Measurements from ENCODE around the gene RUSC2.
A peak's percentile ranks its signal among the peaks of the same experiment; 100 is the strongest.
"Not testable (repeated sequence)": the region's sequence is repeated elsewhere in the genome, so short reads cannot be mapped to it uniquely, and the experiment has no call there.

The RUSC2 gene

GRCh38 chr9:35489313-35490154 lies at the start of gene RUSC2:
RUSC2 (plus strand) TSS chr9:35490111; CDS start chr9:35546522, 56,411 bp downstream.
- peak; percentile 85 for DNase-seq

GRCh38 chr9:35446012-35446411 lies 43.9 kb upstream of the RUSC2 start:
- no peak for DNase-seq

DNA sequence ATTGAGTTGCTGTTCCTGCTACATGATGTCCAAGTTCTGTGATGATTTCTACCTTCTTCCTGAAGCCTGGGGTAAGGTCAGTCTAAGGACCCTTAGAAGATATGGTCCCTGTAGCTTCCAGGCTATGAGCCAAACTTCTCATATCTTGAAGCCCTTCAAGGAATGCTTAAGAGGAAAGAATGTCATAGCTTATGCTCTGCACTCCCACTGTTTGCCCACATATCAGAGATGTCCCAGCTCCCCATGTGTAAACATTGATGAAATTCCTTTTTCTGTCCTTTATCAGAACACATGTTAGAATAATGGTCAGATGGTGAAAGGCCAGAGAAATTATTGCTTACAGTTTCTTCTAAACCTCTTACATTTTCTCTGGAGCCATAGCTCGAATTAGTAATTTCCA lies 41.4 kb upstream of the RUSC2 start:
- DNase-seq: no peak

- no peak for DNase-seq
Measured at GRCh38 chr9:35452481-35452880, 37.4 kb upstream of the RUSC2 start.

GRCh38 chr9:35453786-35454185 lies 36.1 kb upstream of the RUSC2 start:
- DNase-seq: no peak

DNA sequence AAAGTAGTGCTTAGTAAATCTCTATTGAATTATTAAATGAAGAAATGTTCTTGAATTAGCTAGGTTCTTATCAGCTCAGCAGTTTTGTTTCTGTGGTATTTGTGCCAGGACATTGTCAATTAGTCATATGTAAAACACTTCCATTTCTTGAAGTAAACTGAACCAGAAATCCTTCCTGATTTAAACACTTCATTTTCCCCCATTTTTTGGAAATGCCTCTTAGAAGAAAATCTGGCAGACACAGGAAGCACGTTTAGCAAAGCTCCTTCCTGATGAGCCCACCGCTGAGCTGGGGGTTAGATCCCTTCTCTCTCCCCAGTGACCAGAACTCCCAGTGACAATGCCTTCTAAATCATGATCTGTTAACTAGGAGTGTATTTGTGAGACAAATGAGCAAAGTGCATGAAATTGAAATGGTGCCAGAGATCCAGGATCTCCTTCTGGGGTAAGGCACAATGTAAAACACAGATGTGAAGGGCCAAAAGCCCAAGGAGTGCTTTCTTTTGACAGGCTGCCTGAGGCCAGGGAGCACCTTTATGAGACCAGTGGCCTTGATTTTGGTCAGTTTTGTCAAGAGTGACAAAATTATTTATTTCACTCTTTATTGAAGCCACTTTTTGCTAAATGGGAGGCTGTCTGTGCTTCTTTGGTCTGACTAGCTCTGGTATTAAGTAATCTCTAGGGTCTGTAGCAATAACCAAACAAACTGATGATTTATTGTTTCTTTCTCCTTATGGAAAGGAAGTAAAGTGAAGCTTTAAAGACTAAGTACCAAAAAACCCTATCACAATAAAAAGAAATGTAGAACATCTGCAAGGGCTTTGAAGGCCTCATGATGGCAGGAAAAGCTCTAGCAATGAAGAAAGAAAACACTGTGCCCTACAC lies 25.5 kb upstream of the RUSC2 start:
- no peak for DNase-seq

- DNase-seq: no peak
Measured at GRCh38 chr9:35470340-35470739, 19.6 kb upstream of the RUSC2 start.

DNA sequence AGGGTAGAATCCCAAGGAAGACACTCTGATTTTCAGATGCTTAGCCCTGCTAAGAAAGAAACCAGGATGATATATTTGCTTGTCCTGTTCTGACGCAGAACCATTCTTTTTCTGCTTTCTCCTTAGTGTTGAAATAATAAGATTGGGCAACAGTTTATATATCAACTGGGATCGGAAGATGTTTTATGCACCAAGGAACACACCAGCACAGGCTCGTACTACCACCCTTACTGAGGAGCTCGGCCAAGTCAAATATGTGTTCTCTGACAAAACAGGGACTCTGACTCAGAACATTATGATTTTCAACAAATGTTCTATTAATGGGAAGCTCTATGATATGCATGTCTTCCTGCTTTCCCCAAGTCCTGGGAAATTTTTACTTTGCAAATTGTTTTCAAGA lies 19.0 kb upstream of the RUSC2 start:
- no peak for DNase-seq

DNA sequence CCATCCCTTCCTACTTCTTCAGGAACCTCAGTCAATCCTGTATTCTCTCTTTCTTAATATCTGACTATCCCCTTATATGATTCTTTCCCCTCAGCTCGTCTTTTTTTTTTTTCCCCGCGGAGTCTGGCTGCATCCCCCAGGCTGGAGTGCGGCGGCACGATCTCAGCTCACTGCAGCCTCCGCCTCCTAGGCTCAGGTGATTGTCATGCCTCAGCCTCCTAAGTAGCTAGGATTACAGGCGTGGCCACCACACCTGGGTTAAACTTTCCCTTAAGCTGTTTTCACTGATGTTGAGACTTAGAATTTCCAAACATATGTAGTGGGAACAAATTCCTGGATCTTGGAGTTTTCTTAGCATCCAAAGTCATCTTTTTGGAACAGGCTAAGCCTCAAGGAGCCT lies 13.3 kb upstream of the RUSC2 start:
- DNase-seq: no peak

DNA sequence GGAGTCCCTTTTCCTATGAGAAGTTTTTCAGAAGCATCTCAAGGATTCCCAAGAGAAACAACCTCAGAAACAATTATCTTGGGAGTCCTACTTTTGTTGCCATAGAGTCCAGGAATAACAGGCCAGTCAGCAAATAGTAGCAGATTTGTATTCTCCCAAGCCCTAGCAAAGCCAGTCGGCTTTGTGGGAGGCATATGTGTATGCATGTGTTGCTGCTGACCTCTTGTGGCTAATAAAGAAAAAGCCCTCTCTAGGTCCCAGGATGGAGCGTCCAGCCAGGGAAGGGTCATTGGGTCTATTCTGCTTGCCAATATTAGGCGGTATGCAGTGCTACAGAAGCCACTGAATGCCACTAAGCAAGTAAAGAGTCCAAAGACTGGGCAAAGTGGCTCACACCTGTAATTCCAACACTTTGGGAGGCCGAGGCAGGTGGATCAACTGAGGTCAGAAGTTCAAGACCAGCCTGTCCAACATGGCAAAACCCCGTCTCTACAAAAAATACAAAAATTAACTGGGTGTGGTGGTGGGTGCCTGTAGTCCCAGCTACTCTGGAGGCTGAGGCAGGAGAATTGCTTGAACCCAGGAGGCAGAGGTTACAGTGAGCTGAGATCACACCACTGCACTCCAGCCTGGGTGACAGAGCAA lies 12.6 kb upstream of the RUSC2 start:
- DNase-seq: peak; percentile 67

GRCh38 chr9:35478871-35479270 lies 11.0 kb upstream of the RUSC2 start:
- DNase-seq: no peak

DNA sequence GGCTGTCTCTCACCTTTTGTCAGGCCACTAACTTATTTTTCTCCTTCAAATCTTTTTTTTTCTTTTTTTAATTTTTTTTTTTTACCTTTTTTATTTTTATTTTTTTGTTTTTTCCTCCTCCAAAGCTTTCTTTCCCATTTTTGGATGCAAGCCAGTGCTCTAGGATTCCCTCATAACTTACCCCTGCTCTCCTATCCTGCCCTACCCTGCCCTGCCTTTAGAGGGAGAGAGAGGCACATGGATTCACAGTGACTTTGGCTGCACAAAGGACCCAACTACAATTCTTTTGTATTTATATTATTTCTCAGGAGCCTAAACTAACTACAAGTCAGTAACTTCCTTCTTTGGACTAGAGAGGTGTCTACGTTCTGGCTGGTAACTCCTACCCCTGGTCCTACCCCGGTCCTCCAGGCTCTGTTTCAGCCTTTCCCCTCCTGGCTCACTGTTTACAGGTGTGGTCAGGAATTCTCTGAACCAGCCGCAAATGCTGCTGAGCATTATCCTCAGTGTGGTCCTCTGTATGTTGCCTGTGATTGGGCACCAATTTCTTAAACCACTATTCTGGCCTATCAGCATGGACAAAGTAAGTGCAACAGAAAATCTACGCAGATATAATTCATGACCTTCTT lies 8.4 kb upstream of the RUSC2 start:
- peak; percentile 7 for DNase-seq

DNA sequence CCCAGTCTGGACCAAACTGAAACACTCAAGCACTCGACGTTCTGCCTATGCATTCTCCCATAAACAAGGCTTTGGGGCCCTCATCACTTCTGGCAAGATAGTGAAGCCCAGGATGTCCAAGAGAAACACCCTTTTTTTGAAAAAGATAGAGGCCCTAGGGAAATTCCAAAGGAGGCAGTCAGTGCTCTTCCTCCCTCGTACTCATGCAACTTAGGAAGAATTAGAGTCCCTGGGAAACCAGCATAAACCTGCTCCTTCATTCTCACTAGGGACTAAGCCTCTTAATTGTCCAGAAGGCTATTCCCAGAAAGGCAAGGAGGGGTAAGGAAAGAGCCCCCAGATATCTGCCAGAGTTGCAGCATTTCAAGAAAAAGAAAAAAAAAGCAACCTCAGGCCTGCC lies 7.8 kb upstream of the RUSC2 start:
- DNase-seq: no peak

- DNase-seq: no peak
Measured at GRCh38 chr9:35484406-35484805, 5.5 kb upstream of the RUSC2 start.

- DNase-seq: no peak
Measured at GRCh38 chr9:35487081-35487480, 2.8 kb upstream of the RUSC2 start.

DNA sequence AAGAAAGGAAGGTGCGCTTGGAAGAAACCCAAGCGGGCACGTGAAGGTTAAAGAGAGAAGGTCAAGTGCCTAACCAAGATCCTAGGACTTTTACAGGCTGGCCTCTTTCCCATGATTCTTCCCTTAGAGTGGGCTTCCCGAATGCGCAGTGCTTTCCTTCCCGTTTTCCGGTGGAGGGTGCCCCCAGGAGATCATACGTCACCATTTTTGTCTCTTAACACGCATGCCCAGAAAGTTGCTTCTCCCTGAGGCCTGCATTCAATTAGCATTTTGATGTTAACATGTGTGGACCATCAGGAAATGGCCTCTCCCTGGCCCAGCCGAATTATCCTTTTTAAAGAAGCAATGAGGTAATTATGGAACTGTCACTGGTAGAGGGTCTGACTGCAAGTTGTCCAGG lies 1.9 kb upstream of the RUSC2 start:
- no peak for DNase-seq

- DNase-seq: no peak
Measured at GRCh38 chr9:35488566-35489312, 1.2 kb upstream of the RUSC2 start.

DNA sequence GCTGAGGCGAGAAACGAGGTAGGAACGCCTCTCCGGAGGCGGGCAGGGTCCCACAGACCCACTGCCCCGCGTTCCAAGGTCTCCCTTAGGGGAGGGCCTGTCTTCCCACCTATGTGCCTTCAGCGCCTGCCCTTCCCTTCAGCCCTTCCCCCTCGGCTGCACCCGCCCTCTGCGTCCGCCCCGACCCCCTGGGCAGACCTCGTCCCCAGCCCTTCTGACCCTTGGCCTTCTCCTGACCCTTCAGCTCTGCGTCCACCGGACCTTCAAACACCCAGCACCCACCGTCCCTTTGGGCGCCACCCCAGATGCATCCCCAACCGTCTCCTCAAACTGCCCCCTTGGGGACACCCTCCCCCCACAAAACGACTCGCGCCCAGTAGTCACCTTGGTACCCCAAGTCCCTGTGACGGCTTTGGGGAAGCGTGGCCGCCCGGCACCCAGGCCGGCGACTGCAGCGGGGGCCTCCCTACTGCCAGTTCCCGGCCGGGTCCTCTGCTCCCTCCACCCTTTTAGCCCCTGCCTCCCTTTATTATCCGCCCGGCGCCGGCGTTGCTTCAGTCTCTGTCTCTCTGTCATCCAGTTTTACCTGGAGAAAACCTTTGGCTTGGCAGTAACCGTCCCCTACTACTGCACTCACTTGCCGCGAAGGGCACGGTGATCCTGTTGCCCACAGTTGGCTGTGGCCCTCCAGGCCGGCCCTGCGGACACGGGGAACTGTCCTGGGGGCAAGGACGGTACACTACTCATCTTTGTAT lies 421 bp downstream of the RUSC2 start:
- peak; percentile 49 for DNase-seq

DNA sequence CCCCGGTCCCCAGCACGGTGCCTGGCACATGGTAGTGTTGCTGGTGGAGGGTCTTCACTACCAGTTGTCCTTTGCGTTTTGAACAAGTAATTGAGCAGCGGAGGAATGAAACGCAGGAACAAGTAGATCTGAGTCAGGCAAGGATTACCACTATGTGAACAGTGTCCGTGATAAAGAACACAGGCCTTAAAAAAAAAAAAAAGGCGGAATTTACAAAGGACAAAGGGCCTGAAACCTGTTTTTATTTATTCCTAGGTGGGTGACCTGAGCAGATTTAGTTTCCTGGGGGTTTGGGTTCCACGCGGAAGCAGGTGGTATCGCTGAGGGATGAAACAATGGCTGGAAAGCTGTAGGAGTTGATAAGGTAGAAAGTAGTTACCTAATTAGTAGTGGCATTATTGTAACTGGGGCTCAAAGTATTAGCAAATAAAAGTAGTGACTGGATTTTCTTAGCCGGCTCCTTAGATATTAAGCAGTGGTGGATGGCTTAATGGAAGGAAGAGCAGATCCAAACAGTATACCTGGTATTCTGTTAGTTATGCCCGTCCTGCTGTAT lies 1.1 kb downstream of the RUSC2 start:
- peak; percentile 49 for DNase-seq

GRCh38 chr9:35493119-35493518 lies 3.2 kb downstream of the RUSC2 start:
- DNase-seq: not testable (repeated sequence)

DNA sequence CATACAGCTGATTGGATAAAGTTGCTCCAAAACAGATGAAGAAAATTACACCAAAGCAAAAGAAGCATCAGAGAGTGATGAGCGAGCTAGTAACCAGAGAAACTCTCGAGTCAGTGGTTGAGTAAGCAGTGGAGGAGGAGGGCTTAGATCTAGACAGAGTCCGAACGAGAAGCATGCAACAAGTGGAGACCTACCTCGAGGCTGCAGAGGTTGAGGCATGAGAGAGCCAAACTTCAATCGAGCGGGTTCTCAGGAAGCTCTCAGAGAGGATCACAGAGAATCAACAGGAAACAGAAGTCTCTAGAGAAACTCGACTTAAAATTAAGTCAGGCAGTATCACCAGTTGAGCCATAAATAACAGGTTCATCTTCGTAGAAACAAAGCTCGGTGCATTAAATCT lies 6.1 kb downstream of the RUSC2 start:
- DNase-seq: no peak
